Measurements from ENCODE around the gene TMC3.

TMC3 gene

GRCh38 chr15:81321667-81322066 is 52.3 kb downstream of the TMC3 start:
- no peak overlapping the region for H3K4me3 ChIP-seq (replicated peaks; ENCODE audit: low read depth, low read length)
- TF ChIP-seq CTCF (IDR thresholded peaks at IDR 0.05; ENCODE audit: low read depth, low read length, missing control alignments) = no peak
- no peak for DNase-seq (ENCODE audit: extremely low read depth, low read depth)

GRCh38 chr15:81317642-81318017 is 56.4 kb downstream of the TMC3 start:
- no peak for DNase-seq (ENCODE audit: extremely low read depth, low read depth)
- H3K4me3 ChIP-seq (replicated peaks; ENCODE audit: low read depth, low read length) = no peak overlapping the region
- TF ChIP-seq CTCF (IDR thresholded peaks at IDR 0.05; ENCODE audit: low read depth, low read length, missing control alignments) = no peak

GRCh38 chr15:81316267-81316666 is 57.7 kb downstream of the TMC3 start:
- TF ChIP-seq CTCF (IDR thresholded peaks at IDR 0.05; ENCODE audit: low read depth, low read length, missing control alignments) = no peak
- no peak for DNase-seq (ENCODE audit: extremely low read depth, low read depth)
- H3K4me3 ChIP-seq (replicated peaks; ENCODE audit: low read depth, low read length) = no peak overlapping the region

GRCh38 chr15:81315452-81316175 is 58.4 kb downstream of the TMC3 start:
- DNase-seq (ENCODE audit: extremely low read depth, low read depth) = no peak
- no peak overlapping the region for H3K4me3 ChIP-seq (replicated peaks; ENCODE audit: low read depth, low read length)
- TF ChIP-seq CTCF (IDR thresholded peaks at IDR 0.05; ENCODE audit: low read depth, low read length, missing control alignments) = no peak

GRCh38 chr15:81314378-81314777 is 59.6 kb downstream of the TMC3 start:
- no peak overlapping the region for H3K4me3 ChIP-seq (replicated peaks; ENCODE audit: low read depth, low read length)
- no peak for DNase-seq (ENCODE audit: extremely low read depth, low read depth)
- TF ChIP-seq CTCF (IDR thresholded peaks at IDR 0.05; ENCODE audit: low read depth, low read length, missing control alignments) = no peak

GRCh38 chr15:81313686-81314085 is 60.3 kb downstream of the TMC3 start:
- DNase-seq (ENCODE audit: extremely low read depth, low read depth) = no peak
- H3K4me3 ChIP-seq (replicated peaks; ENCODE audit: low read depth, low read length) = no peak overlapping the region
- TF ChIP-seq CTCF (IDR thresholded peaks at IDR 0.05; ENCODE audit: low read depth, low read length, missing control alignments) = no peak
